Activated T-cell treated with anti-CD3 and anti-CD28 coated beads, Interleukin-2, amount 50 U/mL, for 24 hours (primary cell): ENCODE results near the gene MAP3K5.

Experiments used
- DNase-seq: peaks from one replicate; pipeline ENCODE4 v3.0.0-alpha.2; 2020
- H3K27ac Mint-ChIP-seq: 2 replicates; pipeline ENCODE4 v1.8.0; 2020; ENCODE audit warnings: mild to moderate bottlenecking, mixed read lengths
- H3K27me3 Mint-ChIP-seq: 2 replicates; pipeline ENCODE4 v1.8.0; 2020; ENCODE audit warnings: mixed read lengths
- H3K36me3 Mint-ChIP-seq: 2 replicates; pipeline ENCODE4 v1.8.0; 2020; ENCODE audit warnings: low read depth, mixed read lengths
- H3K4me1 Mint-ChIP-seq: 2 replicates; pipeline ENCODE4 v1.8.0; 2020; ENCODE audit warnings: low read depth, mixed read lengths
- H3K4me3 Mint-ChIP-seq: 2 replicates; pipeline ENCODE4 v1.8.0; 2020; ENCODE audit warnings: mild to moderate bottlenecking, moderate library complexity, mixed read lengths
- H3K9me3 Mint-ChIP-seq: 2 replicates; pipeline ENCODE4 v1.8.0; 2020; ENCODE audit warnings: mixed read lengths

MAP3K5 gene

DNA sequence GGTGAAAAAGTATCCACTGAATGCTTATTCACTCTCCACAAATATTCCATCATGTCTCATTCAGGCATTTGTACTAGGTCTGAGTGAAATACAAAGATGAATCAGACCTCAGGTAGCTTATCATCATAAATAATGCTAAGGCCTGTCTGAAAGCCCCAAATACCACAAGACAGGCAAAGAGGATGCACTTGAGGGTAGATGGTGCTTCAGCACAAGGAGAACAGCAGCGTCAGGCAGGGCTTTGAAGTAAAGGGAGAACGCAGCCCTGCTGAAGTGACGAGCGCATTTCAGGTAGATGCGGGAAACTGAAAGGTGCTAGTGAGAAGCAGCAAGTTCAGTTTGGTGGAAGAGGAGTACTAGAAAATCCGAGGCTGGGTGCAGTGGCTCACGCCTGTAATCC, 38.7 kb downstream of the MAP3K5 start:
- peaks cover 77% of the 10 kb centered on the region for H3K4me1 Mint-ChIP-seq
- peak; percentile 47 for DNase-seq
- peak overlapping the region; percentile 41 for H3K27ac Mint-ChIP-seq
- H3K27me3 Mint-ChIP-seq = no peaks in the 10 kb centered on the region
- no peaks in the 10 kb centered on the region for H3K36me3 Mint-ChIP-seq
- no peaks in the 10 kb centered on the region for H3K9me3 Mint-ChIP-seq
- H3K4me3 Mint-ChIP-seq = peak overlapping the region; percentile 26

DNA sequence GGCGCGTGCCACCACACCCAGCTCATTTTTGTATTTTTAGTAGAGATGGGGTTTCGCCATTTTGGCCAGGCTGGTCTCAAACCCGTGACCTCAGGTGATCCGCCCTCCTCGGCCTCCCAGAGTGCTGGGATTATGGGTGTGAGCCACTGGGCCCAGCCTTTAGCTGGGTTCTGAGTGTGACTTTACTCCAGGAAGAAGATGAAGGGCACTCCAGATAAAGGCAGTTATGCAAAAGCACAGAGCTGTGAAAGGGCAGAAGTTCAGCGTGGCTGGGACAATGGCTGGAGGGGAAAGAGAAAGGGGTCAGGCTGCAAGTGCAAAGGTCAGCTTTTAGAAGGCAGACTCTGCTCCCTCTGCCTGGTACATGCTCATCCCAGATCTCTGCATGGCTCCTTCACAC, 39.7 kb downstream of the MAP3K5 start:
- no peak for DNase-seq
- Mint-ChIP-seq H3K36me3 (no peaks in the 10 kb centered on the region), H3K4me1 (peaks cover 85% of the 10 kb centered on the region), H3K27me3 (no peaks in the 10 kb centered on the region), H3K27ac (peak overlapping the region; percentile 10), H3K9me3 (no peaks in the 10 kb centered on the region), H3K4me3 (no peak overlapping the region)

- H3K4me1 Mint-ChIP-seq = peaks cover 87% of the 10 kb centered on the region
- H3K36me3 Mint-ChIP-seq = no peaks in the 10 kb centered on the region
Measured at GRCh38 chr6:136751991-136752390, 40.3 kb downstream of the MAP3K5 start.

GRCh38 chr6:136751522-136751956, 40.7 kb downstream of the MAP3K5 start:
- peaks cover 83% of the 10 kb centered on the region for H3K4me1 Mint-ChIP-seq
- H3K27ac Mint-ChIP-seq = peak overlapping the region; percentile 67
- no peaks in the 10 kb centered on the region for H3K9me3 Mint-ChIP-seq
- H3K4me3 Mint-ChIP-seq = peak overlapping the region; percentile 18
- no peaks in the 10 kb centered on the region for H3K27me3 Mint-ChIP-seq
- no peaks in the 10 kb centered on the region for H3K36me3 Mint-ChIP-seq
- DNase-seq = no peak

More at GRCh38 chr6:136751991-136752390, 40.3 kb downstream of the MAP3K5 start:
- Mint-ChIP-seq H3K9me3 (no peaks in the 10 kb centered on the region), H3K27me3 (no peaks in the 10 kb centered on the region), H3K4me3 (peak overlapping the region; percentile 58), H3K27ac (peak overlapping the region; percentile 82)
- DNase-seq = no peak

DNA sequence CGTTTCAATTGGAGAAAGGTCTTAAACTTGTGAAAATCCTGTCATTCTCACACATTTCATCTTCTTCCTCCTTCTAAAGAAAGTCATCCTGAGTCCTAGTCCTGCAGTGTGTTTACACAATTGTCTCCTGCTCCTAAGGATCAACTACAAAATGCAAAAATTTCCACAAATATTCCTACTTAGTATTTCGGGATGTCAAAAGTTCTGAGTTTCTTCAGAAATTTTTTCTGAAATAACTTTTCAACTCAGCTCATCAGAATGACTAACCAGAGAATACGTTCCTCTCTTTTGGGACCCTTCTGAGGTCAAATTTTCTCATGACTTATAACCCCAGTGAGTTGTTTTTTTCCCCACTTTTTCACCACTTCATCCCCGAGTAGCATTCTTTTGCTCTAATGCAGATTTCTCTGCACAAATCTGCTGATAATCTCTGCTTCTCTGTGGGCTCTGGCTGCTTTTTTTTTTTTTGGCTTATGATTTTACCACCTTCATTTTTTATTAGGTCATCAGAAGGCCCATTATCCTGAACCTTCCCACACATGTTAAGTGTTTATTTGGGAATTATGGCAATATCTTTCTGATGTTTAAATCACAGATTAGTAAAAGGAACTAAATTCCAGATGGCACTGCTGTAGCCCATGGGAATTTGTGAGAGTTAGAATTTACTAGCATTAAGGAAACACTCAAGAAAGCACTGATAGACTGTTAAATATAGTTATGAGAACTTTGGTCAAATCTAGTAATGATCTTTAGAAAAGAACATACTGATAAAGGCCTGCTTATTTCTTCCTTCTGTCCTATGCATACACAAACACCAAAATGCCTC, 41.4 kb downstream of the MAP3K5 start:
- H3K4me3 Mint-ChIP-seq = peak overlapping the region; percentile 18
- H3K4me1 Mint-ChIP-seq = peaks cover 80% of the 10 kb centered on the region
- H3K27ac Mint-ChIP-seq = peak overlapping the region; percentile 67
- H3K27me3 Mint-ChIP-seq = no peaks in the 10 kb centered on the region
- H3K36me3 Mint-ChIP-seq = no peaks in the 10 kb centered on the region
- DNase-seq = no peak
- H3K9me3 Mint-ChIP-seq = no peaks in the 10 kb centered on the region

- Mint-ChIP-seq H3K4me1 (peaks cover 70% of the 10 kb centered on the region), H3K36me3 (no peaks in the 10 kb centered on the region), H3K9me3 (no peaks in the 10 kb centered on the region), H3K27ac (no peak overlapping the region), H3K4me3 (no peak overlapping the region), H3K27me3 (no peaks in the 10 kb centered on the region)
- no peak for DNase-seq
Measured at GRCh38 chr6:136749359-136749997, 42.8 kb downstream of the MAP3K5 start.

DNA sequence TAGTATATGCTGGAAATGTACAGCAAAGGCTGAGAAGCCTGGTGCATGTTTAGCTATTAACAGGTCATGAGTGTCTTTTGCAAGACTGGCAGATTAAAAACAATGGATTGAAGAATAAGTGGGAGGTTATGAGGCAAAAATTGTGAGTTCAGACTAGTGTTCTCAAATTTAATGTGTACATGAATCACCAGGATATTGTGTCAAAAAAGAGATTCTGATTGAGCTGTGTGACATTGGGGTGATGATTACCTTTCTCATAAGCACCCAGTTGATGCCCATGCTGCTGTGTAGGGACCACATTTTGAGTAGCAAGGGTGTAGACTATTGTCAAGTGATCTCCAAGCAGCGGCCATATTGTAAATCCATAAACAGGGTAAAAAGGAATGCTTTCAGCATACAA, 44.8 kb downstream of the MAP3K5 start:
- Mint-ChIP-seq H3K36me3 (no peaks in the 10 kb centered on the region), H3K9me3 (no peaks in the 10 kb centered on the region), H3K4me3 (no peak overlapping the region), H3K4me1 (peaks cover 52% of the 10 kb centered on the region), H3K27ac (no peak overlapping the region), H3K27me3 (no peaks in the 10 kb centered on the region)
- DNase-seq = no peak

DNA sequence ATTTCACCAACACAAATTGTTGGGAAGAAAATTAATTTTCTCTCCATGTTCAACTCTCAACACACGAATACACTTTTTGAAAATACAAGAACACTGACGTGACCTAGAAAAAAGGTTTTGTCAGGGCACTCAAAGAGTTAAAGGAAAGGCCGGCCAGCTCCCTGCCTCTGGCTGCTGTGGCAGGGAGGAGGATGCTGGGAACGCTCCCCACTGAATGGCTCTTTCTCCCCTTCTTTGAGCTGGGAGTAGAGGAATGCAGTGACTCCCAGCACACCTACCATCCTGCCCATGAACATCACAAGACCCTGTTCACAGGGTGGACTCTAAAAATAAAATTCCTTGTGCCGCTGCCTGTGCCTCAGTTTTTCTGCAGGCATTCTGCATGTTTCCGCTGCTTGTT, 47.0 kb downstream of the MAP3K5 start:
- Mint-ChIP-seq H3K4me1 (peaks cover 32% of the 10 kb centered on the region), H3K27me3 (no peaks in the 10 kb centered on the region), H3K9me3 (no peaks in the 10 kb centered on the region), H3K4me3 (no peak overlapping the region), H3K27ac (no peak overlapping the region), H3K36me3 (no peaks in the 10 kb centered on the region)
- no peak for DNase-seq

DNA sequence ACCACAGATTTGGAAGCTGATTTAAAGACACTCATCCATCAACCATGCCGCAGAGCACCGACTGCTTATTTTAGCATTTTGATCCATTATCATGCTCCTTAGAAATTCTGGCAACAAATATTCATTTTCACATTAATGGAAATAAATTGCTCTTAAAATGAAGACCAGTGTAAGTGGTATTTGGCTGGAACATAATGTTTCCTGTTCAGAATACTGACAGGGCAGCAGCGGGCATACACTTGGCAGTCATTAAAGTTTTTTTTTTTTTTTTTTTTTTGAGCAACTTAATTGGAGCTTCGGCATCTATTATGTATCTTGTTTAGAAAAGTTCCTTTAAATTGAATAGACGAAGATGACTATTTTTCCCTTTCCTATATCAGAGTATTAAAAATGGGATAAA, 47.4 kb downstream of the MAP3K5 start:
- no peaks in the 10 kb centered on the region for H3K36me3 Mint-ChIP-seq
- no peak overlapping the region for H3K4me3 Mint-ChIP-seq
- peaks cover 32% of the 10 kb centered on the region for H3K4me1 Mint-ChIP-seq
- H3K27ac Mint-ChIP-seq = no peak overlapping the region
- DNase-seq = no peak
- H3K9me3 Mint-ChIP-seq = no peaks in the 10 kb centered on the region
- H3K27me3 Mint-ChIP-seq = no peaks in the 10 kb centered on the region

DNA sequence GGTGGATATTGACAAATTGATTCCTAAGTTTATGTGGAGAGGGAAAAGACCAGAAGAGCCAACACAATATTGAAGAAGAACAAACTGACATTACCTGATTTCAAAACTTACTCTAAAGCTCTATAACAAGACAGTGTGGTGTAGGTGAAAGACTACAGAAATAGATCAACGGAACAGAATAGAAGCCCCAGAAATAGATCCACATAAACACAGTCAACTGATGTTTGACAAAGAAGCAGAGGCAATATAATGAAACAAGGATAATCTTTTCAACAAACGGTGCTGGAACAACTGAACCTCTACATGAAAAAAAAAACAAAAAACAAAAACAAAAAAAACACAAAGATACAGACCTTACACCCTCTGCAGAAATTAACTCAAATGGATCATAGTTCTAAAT, 50.2 kb downstream of the MAP3K5 start:
- peaks cover 17% of the 10 kb centered on the region for H3K4me1 Mint-ChIP-seq
- H3K27ac Mint-ChIP-seq = no peak overlapping the region
- no peak for DNase-seq
- no peaks in the 10 kb centered on the region for H3K27me3 Mint-ChIP-seq
- no peaks in the 10 kb centered on the region for H3K36me3 Mint-ChIP-seq
- no peak overlapping the region for H3K4me3 Mint-ChIP-seq
- no peaks in the 10 kb centered on the region for H3K9me3 Mint-ChIP-seq

DNA sequence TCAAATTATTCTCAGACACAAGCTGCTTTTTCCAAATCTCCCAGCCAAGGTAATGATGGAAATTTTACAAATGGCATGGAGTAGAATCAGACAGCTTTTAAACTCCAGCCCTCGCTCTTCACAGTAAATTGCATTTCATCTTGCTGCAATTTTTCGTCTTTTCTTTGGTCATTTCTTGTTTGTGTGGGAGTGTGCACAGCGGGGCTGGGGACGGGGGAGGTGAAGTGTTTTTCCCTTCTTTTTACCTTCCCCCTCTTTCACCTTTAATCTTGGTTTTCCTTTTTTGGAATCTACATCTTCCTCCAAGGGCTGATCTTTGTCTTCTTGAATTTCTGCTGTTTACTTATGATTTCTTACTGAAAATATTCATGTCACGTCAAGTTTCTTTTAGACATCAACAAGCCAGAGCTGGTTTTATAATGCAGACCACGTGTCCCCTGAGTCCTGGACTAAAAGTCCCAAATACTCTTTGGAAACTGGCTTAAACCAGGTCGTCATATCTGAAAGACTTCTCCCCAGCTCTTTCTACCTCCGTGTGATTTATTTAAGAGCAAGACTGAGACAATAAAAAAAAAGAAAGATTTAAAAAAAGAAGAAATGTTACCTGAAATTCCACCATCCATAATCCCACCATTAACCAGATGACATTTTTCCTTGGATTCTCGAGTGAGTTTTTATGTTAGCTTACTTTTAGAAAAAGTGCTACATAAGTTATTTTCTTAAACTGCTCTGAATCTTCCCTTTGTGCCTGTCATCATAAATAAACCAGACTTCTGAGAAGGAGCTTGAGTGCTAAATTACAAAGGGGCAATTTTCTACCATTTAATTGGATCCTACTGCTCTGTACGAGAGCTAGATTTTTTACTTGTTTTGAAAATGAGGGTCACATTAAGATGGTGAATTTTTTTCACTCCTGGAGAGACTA, 52.0 kb downstream of the MAP3K5 start:
- Mint-ChIP-seq H3K4me1 (peaks cover 13% of the 10 kb centered on the region), H3K27ac (no peak overlapping the region)

DNA sequence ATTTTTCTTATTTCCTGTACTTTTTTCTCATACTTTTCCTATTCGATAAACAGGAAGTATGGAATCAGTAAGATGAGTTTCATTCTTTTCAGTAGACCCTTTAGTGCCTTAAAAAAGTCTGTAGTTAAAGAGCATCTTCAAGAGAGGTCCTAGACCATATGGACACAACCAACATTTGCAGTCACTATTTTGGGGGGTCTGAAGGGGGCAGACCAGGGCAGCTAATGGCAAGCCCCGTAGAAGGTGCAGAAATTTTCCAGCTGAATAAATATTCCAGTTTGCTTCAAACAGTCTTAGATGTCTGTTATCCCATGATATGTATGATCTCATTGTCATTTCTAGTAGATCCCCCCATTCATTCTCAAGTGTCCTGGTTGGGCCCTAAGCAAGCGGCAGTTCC, 52.8 kb downstream of the MAP3K5 start:
- no peaks in the 10 kb centered on the region for H3K36me3 Mint-ChIP-seq
- no peaks in the 10 kb centered on the region for H3K27me3 Mint-ChIP-seq
- no peak overlapping the region for H3K27ac Mint-ChIP-seq
- DNase-seq = no peak
- H3K4me3 Mint-ChIP-seq = no peak overlapping the region
- no peaks in the 10 kb centered on the region for H3K9me3 Mint-ChIP-seq
- H3K4me1 Mint-ChIP-seq = peaks cover 14% of the 10 kb centered on the region

More for the DNA sequence above, 52.0 kb downstream of the MAP3K5 start:
- H3K4me3 Mint-ChIP-seq = no peak overlapping the region
- H3K36me3 Mint-ChIP-seq = no peaks in the 10 kb centered on the region
- DNase-seq = no peak
- no peaks in the 10 kb centered on the region for H3K27me3 Mint-ChIP-seq
- no peaks in the 10 kb centered on the region for H3K9me3 Mint-ChIP-seq

DNA sequence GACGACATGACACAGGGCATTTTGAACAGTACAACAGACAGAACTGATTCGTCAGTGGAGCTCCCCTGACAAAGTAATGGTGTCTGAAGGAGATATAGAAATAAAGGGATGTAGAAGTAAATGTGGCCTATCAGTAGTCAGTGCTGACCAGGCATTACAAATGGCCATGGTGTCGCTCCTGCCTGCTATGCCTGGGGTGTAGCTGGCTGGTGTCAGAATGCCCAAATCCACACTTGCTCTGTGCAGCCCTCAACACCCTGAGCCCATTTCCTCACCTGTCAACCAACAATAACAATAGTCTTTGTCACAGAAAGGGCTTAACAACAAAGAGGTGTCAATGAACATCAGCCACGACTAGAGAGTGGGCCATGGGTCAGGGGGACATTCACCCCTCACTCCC, 53.2 kb downstream of the MAP3K5 start:
- no peaks in the 10 kb centered on the region for H3K9me3 Mint-ChIP-seq
- no peak overlapping the region for H3K27ac Mint-ChIP-seq
- no peak for DNase-seq
- peaks cover 14% of the 10 kb centered on the region for H3K4me1 Mint-ChIP-seq
- no peaks in the 10 kb centered on the region for H3K36me3 Mint-ChIP-seq
- H3K27me3 Mint-ChIP-seq = no peaks in the 10 kb centered on the region
- no peak overlapping the region for H3K4me3 Mint-ChIP-seq

- Mint-ChIP-seq H3K4me1 (peaks cover 14% of the 10 kb centered on the region), H3K4me3 (no peak overlapping the region), H3K9me3 (no peaks in the 10 kb centered on the region), H3K27ac (no peak overlapping the region), H3K27me3 (no peaks in the 10 kb centered on the region), H3K36me3 (no peaks in the 10 kb centered on the region)
- DNase-seq = no peak
Measured at GRCh38 chr6:136738692-136739057, 53.6 kb downstream of the MAP3K5 start.
